Fibroblast of upper back skin (primary cell): Measurements from ENCODE around the gene SETD9.

ENCODE experiments used
- DNase-seq: peaks from one replicate; pipeline ENCODE4 v3.0.0-alpha.2; 2013

Gene SETD9, protein sequence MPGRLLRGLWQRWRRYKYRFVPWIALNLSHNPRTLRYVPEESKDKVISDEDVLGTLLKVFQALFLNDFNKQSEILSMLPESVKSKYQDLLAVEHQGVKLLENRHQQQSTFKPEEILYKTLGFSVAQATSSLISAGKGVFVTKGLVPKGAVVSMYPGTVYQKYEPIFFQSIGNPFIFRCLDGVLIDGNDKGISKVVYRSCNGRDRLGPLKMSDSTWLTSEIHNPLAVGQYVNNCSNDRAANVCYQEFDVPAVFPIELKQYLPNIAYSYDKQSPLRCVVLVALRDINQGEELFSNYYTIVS

GRCh38 chr5:56909294-56910209 is at the start of gene SETD9:
SETD9 (plus strand) TSS chr5:56909596; CDS start chr5:56909646, 50 bp downstream.
- DNase-seq: peak; percentile 97

GRCh38 chr5:56861893-56862485 is 47.4 kb upstream of the SETD9 start:
- DNase-seq: no peak

DNA sequence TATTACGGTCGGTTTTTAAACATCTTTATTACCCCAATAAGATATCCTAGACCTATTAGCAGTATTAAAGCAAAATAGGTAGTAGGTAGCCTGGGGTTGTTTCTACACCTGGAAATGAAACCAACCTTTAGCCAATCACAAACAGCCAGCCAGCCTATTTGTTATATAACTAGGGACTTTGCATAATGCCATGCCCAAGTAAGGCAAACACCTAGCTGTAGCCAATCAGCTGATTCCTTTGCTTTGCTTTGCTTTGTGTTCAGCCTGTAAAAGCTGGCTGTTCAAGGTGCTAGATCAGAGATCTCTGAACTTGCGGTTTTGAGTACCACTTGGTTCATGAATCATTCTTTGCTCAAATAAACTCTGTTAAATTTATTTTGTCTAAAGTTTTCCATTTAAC is 46.5 kb upstream of the SETD9 start:
- DNase-seq: no peak

DNA sequence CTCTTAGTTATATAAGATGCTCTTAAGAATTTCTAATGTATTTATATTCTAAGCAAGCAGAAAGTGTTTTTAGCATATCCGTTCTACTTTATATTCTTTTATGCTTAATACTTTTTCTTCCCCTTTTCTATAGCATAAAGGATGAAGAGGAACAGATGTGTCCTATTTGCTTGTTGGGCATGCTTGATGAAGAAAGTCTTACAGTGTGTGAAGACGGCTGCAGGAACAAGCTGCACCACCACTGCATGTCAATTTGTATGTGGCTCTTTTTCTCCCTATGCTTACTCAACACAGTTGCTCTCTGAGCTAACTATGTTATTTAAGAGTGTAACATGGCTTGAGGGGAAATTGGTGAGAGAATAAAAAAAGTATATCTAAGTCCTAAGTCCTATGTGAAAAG is 37.6 kb upstream of the SETD9 start:
- no peak for DNase-seq

DNA sequence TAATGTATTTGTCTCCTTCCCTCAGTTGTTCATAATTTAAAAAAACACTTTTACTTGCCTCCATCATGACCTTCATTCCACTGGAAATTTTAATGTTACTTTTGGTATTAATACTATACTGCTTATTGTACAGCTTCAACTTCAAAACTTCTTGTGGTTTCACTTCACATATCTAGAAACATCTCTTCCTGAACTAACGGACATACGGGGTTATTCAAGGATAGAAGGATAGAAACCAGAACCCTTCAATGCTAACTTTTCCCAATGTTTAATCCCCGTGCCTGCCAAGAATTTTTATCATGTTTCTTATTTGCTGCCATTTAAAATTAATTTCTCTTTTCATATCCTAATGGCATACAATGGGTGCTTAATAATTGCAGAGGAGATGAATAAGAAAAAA is 36.3 kb upstream of the SETD9 start:
- no peak for DNase-seq

- peak; percentile 18 for DNase-seq
Observed at GRCh38 chr5:56876327-56876726, 33.1 kb upstream of the SETD9 start.

- no peak for DNase-seq
Observed at GRCh38 chr5:56881571-56881970, 27.8 kb upstream of the SETD9 start.

- no peak for DNase-seq
Observed at GRCh38 chr5:56893251-56893951, 16.0 kb upstream of the SETD9 start.

DNA sequence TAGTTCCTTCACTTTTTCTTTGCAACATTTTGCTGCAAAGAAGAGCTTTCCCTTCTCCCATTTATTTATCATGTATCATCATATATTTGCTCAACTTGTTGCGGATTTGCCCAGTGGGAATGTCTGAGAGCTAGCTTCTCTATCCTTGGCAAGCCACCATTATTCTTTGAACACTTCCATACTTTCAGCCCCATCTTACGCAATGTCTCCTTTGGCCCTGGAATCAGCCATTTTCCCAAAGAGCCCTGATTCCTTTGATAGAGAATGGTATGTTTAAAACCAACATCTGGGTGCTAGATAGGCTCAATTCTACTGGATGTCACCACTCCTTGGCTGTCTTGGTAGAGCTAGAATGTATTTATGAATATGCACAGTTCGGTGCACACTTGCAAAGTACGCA is 12.6 kb upstream of the SETD9 start:
- DNase-seq: no peak

- DNase-seq: no peak
Observed at GRCh38 chr5:56898213-56898612, 11.2 kb upstream of the SETD9 start.

DNA sequence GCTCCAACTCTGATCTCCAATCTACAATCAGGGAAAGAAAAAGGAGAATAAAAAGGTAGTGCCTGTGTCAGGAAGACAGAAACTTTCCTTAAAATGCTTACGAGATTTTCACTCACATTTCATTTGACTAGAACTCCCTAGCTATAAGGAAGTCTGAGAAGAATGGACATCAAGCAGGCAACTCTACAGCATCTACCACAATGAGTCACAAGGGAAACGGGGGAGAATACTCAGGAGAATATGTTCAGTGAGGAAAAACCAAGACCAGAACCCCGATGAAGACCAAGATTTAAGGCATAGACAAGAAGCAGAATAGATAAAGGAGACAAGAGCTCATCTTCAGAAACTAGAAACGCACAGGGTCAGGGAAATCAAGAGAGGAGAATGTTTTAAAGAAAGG is 9.0 kb upstream of the SETD9 start:
- DNase-seq: peak; percentile 48

GRCh38 chr5:56900858-56901578 is 8.4 kb upstream of the SETD9 start:
- peak; percentile 46 for DNase-seq

GRCh38 chr5:56908942-56909293 is 478 bp upstream of the SETD9 start:
- no peak for DNase-seq

DNA sequence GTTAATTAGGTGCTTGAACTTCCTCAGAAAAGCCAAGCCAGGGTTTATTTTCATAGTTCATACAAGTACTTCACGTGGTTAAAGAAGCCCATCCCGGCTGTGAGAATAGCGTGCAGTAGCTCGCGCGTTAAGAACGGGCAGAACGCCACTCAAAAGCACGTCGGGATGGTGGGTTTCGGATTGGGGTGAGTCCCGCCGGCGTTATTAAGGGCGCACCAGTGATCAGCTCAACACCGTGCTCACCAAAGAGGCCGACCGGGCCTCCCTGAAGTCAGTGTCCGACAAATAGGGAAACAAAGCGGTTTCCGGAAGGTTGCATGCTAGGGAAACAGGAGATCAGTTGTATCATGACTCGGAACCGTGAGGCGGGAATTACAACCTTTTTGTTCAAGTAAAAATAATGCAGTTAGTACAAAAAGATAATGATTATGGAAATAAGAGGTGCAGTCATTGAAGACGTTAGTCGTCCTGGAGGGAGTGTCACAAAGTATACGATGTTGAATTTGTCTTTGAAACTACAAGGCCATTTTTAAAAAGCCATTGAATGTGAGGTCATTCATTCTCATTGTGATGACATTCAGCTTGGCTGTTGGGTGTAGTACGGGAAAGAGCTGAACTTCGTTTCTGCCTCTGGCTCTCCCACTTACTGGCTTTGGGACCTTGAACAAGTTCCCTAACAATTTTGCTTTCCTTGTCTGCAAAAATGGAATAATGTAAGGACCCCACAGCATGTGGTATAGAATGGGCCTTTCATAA is 992 bp downstream of the SETD9 start:
- peak; percentile 64 for DNase-seq

DNA sequence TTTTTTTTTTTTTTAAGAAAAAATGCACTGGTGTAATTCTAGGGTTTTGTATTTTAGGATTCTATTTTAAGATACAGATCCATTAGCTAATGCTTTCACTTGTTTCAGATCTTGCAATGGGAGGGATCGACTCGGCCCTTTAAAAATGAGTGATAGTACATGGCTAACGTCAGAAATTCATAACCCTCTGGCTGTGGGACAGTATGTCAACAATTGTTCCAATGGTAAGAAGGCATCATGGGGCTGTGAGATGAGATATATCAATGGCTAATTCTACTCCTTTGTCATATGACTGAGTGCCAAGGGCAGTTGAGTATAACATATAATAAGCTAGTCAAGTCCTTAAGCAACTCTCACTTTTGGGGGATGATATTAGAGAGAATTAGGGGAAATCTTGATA is 4.4 kb downstream of the SETD9 start:
- no peak for DNase-seq

- DNase-seq: no peak
Observed at GRCh38 chr5:56914678-56915077, 5.3 kb downstream of the SETD9 start.

DNA sequence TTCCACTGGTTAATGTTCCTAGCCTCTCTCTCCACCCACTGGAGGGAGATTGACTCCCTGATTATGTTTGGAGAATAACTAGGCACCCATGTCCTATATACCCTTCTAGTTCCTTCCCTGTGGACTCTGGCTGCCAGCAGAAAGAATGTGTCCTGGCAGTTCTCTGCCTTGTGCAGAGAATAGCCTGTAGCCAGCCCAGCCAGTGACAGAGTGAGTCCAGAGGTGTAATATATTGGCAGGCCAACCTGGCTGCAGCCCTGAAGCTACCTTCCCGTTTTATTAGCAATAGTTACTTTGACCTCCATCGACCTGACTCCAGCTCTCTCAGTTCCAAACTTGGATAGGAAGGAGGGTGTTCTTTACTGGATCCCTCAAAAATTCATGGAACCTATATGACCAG is 8.1 kb downstream of the SETD9 start:
- no peak for DNase-seq

DNA sequence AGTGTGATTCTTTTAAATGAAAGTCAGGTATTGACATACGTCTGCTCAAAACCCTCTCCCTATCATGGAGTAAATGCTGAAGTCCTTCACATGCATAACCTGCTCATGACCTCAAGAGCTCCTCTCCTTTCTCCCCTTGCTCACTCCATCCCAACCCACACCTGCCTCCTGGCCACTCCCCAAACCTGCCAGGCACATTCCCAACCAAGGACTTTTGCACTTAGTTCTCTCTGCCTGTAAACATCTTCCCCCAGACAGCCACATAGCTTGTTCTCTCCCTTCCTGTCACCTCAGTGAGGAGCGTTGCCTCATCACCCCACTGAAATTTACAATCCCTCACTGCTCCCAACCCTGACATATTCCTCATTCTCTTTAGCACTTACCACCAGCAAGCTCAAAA is 8.7 kb downstream of the SETD9 start:
- no peak for DNase-seq

- no peak for DNase-seq
Observed at GRCh38 chr5:56919942-56920662, 10.7 kb downstream of the SETD9 start.

- DNase-seq: no peak
Observed at GRCh38 chr5:56922922-56923321, 13.5 kb downstream of the SETD9 start.

DNA sequence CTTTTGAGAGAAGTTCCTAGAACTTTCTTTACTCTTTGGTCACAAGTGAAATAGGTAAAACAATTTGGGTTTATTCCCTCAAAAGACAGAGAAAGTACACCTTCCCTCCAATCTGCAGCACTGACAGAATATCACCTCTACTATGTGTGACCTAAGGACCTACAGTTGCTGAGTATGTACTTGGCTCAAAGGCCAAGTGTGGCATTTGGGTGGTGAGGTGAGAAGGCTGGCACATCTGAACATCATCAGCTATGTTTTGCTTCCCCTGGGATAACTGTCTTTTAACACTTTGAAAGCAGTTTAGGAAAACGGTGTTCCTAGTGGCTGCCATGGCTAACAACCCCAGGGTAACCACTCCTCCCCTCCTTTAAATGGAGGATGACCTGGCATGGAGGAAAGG is 24.9 kb downstream of the SETD9 start:
- no peak for DNase-seq
